ENCODE results near the gene CERS3.
"Not testable (repeated sequence)": the region's sequence is repeated elsewhere in the genome, so short reads cannot be mapped to it uniquely, and the experiment has no call there.

The CERS3 gene

DNA sequence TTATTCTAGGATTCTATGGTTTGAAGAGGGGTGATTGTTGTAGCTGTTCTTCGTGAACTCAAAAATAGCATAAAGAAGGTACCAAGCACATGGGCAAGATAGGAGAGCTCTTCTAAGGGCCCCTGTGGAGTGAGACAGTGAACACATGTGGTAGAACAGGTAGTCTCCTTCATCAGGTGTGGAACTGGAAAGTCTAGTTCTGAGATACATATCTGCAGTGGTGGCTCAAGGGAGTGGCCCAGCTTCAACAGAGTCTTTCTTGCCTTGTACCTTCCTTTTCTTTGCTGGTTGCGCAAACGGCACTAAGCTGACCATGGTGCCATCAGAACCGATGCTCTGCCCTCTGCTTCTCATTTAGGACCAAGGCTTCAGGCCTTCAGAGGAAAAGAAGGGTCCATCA, 65.2 kb downstream of the CERS3 start:
- H3K27ac Mint-ChIP-seq, result no peak overlapping the region
- H3K36me3 Mint-ChIP-seq (ENCODE audit: low read depth), result no peaks in the 10 kb centered on the region
- TF ChIP-seq, protein P1, sequence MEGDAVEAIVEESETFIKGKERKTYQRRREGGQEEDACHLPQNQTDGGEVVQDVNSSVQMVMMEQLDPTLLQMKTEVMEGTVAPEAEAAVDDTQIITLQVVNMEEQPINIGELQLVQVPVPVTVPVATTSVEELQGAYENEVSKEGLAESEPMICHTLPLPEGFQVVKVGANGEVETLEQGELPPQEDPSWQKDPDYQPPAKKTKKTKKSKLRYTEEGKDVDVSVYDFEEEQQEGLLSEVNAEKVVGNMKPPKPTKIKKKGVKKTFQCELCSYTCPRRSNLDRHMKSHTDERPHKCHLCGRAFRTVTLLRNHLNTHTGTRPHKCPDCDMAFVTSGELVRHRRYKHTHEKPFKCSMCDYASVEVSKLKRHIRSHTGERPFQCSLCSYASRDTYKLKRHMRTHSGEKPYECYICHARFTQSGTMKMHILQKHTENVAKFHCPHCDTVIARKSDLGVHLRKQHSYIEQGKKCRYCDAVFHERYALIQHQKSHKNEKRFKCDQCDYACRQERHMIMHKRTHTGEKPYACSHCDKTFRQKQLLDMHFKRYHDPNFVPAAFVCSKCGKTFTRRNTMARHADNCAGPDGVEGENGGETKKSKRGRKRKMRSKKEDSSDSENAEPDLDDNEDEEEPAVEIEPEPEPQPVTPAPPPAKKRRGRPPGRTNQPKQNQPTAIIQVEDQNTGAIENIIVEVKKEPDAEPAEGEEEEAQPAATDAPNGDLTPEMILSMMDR (IDR thresholded peaks at IDR 0.05), result no peak
- no peak for DNase-seq
- H3K9me3 Mint-ChIP-seq, result no peaks in the 10 kb centered on the region
- peaks cover 3% of the 10 kb centered on the region for H3K27me3 Mint-ChIP-seq (ENCODE audit: low read depth, poor library complexity)
- no peak overlapping the region for H3K4me3 Mint-ChIP-seq
- peaks cover 12% of the 10 kb centered on the region for H3K4me1 Mint-ChIP-seq

DNA sequence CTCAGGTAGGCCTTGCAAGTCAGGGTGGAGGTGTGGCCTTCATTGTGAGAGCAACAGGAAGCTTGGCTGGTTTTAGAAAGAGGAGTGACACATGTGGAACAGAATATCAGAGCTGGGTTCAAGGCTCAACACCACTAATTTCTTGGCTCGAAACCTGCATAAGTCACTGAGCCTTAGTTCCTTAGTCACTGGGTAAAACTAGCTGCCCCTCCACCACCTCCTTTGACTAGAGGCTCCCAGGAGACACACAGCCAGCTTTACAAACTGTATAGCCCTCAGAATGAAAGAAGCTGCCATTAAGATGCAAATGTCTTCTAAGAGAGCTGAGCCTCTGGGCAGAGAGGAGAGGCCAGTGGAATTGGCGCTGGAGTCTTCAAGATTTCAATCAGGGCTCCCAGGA, 67.7 kb downstream of the CERS3 start:
- no peak for DNase-seq
- Mint-ChIP-seq H3K4me3 (no peak overlapping the region), H3K27ac (no peak overlapping the region), H3K36me3 (ENCODE audit: low read depth) (no peaks in the 10 kb centered on the region), H3K27me3 (ENCODE audit: low read depth, poor library complexity) (peaks cover 3% of the 10 kb centered on the region), H3K9me3 (no peaks in the 10 kb centered on the region), H3K4me1 (peaks cover 12% of the 10 kb centered on the region)
- TF ChIP-seq, protein P1 (IDR thresholded peaks at IDR 0.05), result no peak

DNA sequence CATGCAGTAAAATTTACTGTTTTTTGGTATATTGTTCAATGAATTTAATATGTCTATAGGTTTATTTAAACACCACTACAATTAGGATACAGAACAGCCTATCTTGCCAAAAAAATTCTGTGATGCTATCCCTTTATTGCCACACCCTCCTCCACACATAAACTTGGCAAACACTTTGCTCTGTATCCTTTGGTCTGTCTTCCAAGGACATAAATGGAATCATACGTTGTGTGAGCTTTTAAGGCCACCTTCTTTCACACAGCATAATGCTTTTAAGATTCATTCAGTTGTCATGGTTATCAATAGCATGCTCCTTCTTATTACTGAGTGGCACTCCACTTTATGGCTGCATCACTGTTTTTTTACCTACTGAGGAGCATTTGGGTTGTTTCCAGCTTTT, 71.5 kb downstream of the CERS3 start:
- DNase-seq, result no peak
- Mint-ChIP-seq H3K4me3 (no peak overlapping the region), H3K9me3 (no peaks in the 10 kb centered on the region), H3K36me3 (ENCODE audit: low read depth) (no peaks in the 10 kb centered on the region), H3K27ac (no peak overlapping the region), H3K4me1 (no peaks in the 10 kb centered on the region), H3K27me3 (ENCODE audit: low read depth, poor library complexity) (peaks cover 7% of the 10 kb centered on the region)
- TF ChIP-seq, protein P1 (IDR thresholded peaks at IDR 0.05), result no peak

DNA sequence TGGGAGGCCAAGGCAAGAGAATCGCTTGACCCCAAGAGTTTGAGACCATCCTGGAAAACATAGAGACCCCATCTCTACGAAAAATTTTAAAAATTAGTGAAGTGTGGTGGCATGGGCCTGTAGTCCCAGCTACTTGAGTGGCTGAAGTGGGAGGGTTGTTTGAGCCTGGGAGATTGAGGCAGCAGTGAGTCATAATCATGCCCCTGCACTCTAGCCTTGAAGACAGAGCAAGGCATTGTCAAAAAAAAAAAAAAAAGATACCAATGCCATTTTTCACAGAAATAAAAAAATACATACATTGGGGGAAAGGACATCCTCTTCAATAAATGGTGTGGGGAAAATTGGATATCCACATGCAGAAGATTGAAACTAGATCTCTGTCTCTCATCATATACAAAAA, 74.6 kb downstream of the CERS3 start:
- H3K4me1 Mint-ChIP-seq, result no peaks in the 10 kb centered on the region
- no peak overlapping the region for H3K4me3 Mint-ChIP-seq
- peaks cover 20% of the 10 kb centered on the region for H3K9me3 Mint-ChIP-seq
- H3K27me3 Mint-ChIP-seq (ENCODE audit: low read depth, poor library complexity), result peaks cover 7% of the 10 kb centered on the region
- peaks cover 6% of the 10 kb centered on the region for H3K36me3 Mint-ChIP-seq (ENCODE audit: low read depth)
- TF ChIP-seq, protein P1 (IDR thresholded peaks at IDR 0.05), result no peak
- no peak overlapping the region for H3K27ac Mint-ChIP-seq
- DNase-seq, result no peak

DNA sequence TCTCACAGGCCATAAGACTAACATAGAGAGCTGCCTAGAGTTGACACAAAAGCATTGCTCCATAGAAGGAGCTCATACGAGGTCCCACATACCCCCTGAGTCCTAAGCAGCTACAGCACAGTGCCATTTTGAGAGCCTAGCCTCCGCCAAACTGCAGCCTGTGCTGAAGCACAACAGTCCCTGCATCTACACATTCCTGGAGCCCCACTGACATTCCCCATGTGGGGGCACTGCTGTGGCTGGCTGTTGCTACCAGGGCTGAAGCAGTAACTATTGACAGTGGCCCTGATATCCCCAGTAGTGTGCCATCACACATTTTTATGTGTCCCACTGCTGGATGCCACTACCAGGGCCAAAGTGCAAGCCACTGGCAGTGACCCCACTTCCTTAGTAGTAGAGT, 80.3 kb downstream of the CERS3 start:
- TF ChIP-seq, protein P1 (IDR thresholded peaks at IDR 0.05), result no peak
- Mint-ChIP-seq H3K27me3 (ENCODE audit: low read depth, poor library complexity) (peaks cover 7% of the 10 kb centered on the region), H3K27ac (no peak overlapping the region), H3K36me3 (ENCODE audit: low read depth) (peaks cover 6% of the 10 kb centered on the region), H3K9me3 (peaks cover 20% of the 10 kb centered on the region), H3K4me3 (no peak overlapping the region), H3K4me1 (no peaks in the 10 kb centered on the region)
- no peak for DNase-seq

DNA sequence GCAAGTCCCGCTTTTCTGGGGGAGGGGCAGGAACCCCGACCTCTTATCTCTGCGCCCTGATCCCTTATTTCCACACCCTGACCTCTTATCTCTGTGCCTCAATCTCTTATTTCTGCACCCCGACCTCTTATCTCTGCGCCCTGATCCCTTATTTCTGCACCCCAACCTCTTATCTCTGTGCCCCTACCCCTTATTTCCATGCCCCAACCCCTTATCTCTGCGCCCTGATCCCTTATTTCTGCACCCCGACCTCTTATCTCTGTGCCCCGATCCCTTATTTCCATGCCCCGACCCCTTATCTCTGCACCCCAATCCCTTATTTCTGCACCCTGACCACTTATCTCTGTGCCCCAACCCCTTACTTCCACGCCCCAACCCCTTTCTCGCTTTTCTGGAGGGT, 87.7 kb downstream of the CERS3 start:
- not testable (repeated sequence) for H3K4me1 Mint-ChIP-seq

More for the DNA sequence above, 87.7 kb downstream of the CERS3 start:
- not testable (repeated sequence) for DNase-seq; H3K4me3 Mint-ChIP-seq; H3K27ac Mint-ChIP-seq; H3K27me3 Mint-ChIP-seq (ENCODE audit: low read depth, poor library complexity); H3K36me3 Mint-ChIP-seq (ENCODE audit: low read depth)
- peaks cover 30% of the 10 kb centered on the region for H3K9me3 Mint-ChIP-seq
